SH-SY5Y (cell line): Measurements from ENCODE around the gene CACNA1B.

Experiments
- GATA2 ChIP-seq: IDR thresholded peaks from 2 replicates; pipeline ENCODE4 v1.6.1; 2011; ENCODE audit warnings: mild to moderate bottlenecking, low read depth, low read length
- GATA3 ChIP-seq: IDR thresholded peaks from 2 replicates; pipeline ENCODE4 v1.6.1; 2011; ENCODE audit warnings: low read depth, mild to moderate bottlenecking, low read length, moderate library complexity

GRCh38 chr9:137905740-137906139 is 28.2 kb downstream of the CACNA1B start:
- TF ChIP-seq GATA3, result no peak
- TF ChIP-seq GATA2, result no peak
